GM12892 (cell line): ENCODE measurements around the gene RIN3.
A peak's percentile ranks its signal among the peaks of the same experiment; 100 is the strongest.

Experiments
- DNase-seq: peaks from one replicate; pipeline ENCODE4 v3.0.0; 2011; ENCODE audit not compliant: insufficient read length
- FAIRE-seq: peaks from 2 replicates; lab custom pipeline; 2011; peaks lifted over from hg19 to GRCh38; lab: Jason Lieb, UNC
- POLR2A ChIP-seq: IDR thresholded peaks from 2 replicates; pipeline ENCODE4 v1.6.1; 2011; ENCODE audit warnings: low read depth, low read length, control low read depth
- POLR2AphosphoS5 ChIP-seq: IDR thresholded peaks from 2 replicates; pipeline ENCODE4 v1.6.1; 2011; ENCODE audit warnings: low read depth, low read length, control low read depth
- TAF1 ChIP-seq: IDR thresholded peaks from 2 replicates; pipeline ENCODE4 v1.6.1; 2011; ENCODE audit warnings: low read depth, mild to moderate bottlenecking, control low read depth, low read length, borderline replicate concordance

RIN3 gene

GRCh38 chr14:92709340-92710000 lies 195.9 kb downstream of the RIN3 start:
- no peak for FAIRE-seq

GRCh38 chr14:92710001-92710341 lies 196.4 kb downstream of the RIN3 start:
- DNase-seq (no peak), FAIRE-seq (no peak)
- TF ChIP-seq POLR2A = no peak
- no peak for TF ChIP-seq TAF1
- no peak for TF ChIP-seq POLR2AphosphoS5

More at GRCh38 chr14:92709340-92710000, 195.9 kb downstream of the RIN3 start:
- no peak for TF ChIP-seq TAF1
- no peak for TF ChIP-seq POLR2AphosphoS5
- TF ChIP-seq POLR2A = no peak
- no peak for DNase-seq

- FAIRE-seq = no peak
- no peak for TF ChIP-seq TAF1
- no peak for TF ChIP-seq POLR2AphosphoS5
- no peak for TF ChIP-seq POLR2A
- DNase-seq = no peak
Measured at GRCh38 chr14:92711976-92712653, 198.5 kb downstream of the RIN3 start.

- DNase-seq = no peak
- TF ChIP-seq POLR2AphosphoS5 (no peak), TAF1 (no peak), POLR2A (no peak)
- no peak for FAIRE-seq
Measured at GRCh38 chr14:92712654-92713051, 199.1 kb downstream of the RIN3 start.

- DNase-seq (peak; percentile 74), FAIRE-seq (peak; percentile 82)
Measured at GRCh38 chr14:92714739-92715307, 201.2 kb downstream of the RIN3 start.

- FAIRE-seq (no peak), DNase-seq (no peak)
- TF ChIP-seq POLR2A (no peak), POLR2AphosphoS5 (no peak), TAF1 (no peak)
Measured at GRCh38 chr14:92716131-92716530, 202.6 kb downstream of the RIN3 start.

- FAIRE-seq = no peak
- TF ChIP-seq TAF1 = no peak
- no peak for TF ChIP-seq POLR2AphosphoS5
- no peak for TF ChIP-seq POLR2A
- no peak for DNase-seq
Measured at GRCh38 chr14:92717571-92718042, 204.0 kb downstream of the RIN3 start.

GRCh38 chr14:92718664-92719063 lies 205.1 kb downstream of the RIN3 start:
- no peak for FAIRE-seq
- TF ChIP-seq POLR2A (no peak), POLR2AphosphoS5 (no peak), TAF1 (no peak)

GRCh38 chr14:92719421-92719820 lies 205.8 kb downstream of the RIN3 start:
- FAIRE-seq = no peak
- no peak for DNase-seq

More at GRCh38 chr14:92718664-92719063, 205.1 kb downstream of the RIN3 start:
- DNase-seq = no peak

GRCh38 chr14:92719890-92720323 lies 206.3 kb downstream of the RIN3 start:
- TF ChIP-seq POLR2AphosphoS5 = no peak
- no peak for TF ChIP-seq TAF1
- no peak for TF ChIP-seq POLR2A
- no peak for FAIRE-seq
- DNase-seq = no peak

More at GRCh38 chr14:92719421-92719820, 205.8 kb downstream of the RIN3 start:
- TF ChIP-seq POLR2AphosphoS5 = no peak
- TF ChIP-seq POLR2A = no peak
- no peak for TF ChIP-seq TAF1

- TF ChIP-seq POLR2AphosphoS5 = no peak
- TF ChIP-seq TAF1 = no peak
- no peak for TF ChIP-seq POLR2A
- no peak for DNase-seq
- no peak for FAIRE-seq
Measured at GRCh38 chr14:92724516-92725340, 211.1 kb downstream of the RIN3 start.
